GM12872 (cell line): ENCODE measurements around the gene CADPS.

Experiments used
- CTCF ChIP-seq: IDR thresholded peaks from 3 replicates; pipeline ENCODE4 v1.5.1; 2011; ENCODE audit warnings: low read depth, mild to moderate bottlenecking, low read length, moderate library complexity; ENCODE audit not compliant: insufficient read depth

The CADPS gene

DNA sequence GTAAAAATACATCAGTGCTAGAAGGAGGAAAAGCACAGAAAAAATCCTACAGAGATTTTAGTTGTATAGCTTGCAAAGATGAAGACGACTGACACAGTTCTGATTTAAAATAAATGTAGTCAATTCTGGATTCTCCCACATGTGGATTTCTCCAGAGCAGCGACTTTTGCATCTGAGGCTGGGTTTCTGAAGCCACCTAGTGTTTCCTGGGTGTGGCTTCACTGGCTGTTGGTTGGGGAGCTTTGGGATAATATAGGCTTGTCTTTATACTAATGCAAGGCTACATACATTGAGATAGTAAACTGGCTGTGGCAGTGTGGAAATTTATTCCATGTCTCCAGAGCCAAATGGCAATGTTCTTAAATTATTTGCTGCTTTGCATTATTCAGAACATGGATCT is 343.7 kb downstream of the CADPS start:
- no peak for TF ChIP-seq CTCF

DNA sequence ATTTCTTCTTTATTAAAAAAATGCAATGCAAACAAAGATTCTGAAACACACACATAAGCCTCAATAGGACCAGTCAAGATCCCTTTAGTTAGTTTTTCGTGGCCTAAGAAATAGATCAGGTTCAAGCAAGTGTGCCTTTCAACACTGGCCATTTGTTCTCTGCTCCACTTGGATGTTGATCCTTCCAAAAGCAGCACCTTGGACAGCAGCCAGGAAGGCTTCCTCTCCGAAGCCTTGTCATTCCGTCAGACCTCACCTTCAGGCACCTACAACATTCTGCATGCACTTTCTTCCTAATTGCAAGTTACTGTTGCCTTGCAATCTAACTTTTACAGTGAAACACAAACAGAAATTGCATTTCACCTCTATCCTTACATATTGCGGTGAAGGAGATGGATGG is 346.0 kb downstream of the CADPS start:
- no peak for TF ChIP-seq CTCF

DNA sequence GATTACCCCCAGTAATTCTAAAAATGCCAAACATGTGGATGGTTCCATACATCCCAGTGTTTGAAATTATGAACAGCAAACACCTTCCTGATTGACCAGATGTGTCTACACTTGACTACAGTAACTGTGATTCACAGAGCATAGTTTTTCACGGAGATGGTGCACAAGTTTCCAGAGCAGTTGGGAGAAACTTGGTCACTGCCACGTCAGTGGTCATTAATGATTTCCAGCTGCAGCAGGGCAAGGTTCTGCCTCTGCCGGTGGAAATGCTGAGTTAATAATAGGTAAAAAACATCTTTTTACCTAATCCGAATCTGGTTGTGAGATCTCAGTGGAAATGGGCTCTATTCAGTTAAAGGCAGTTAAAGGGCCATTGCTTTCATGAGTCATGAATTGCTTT is 347.7 kb downstream of the CADPS start:
- TF ChIP-seq CTCF, result no peak

GRCh38 chr3:62525281-62525680 is 349.9 kb downstream of the CADPS start:
- TF ChIP-seq CTCF, result no peak

- no peak for TF ChIP-seq CTCF
Observed at GRCh38 chr3:62523672-62524071, 351.5 kb downstream of the CADPS start.

DNA sequence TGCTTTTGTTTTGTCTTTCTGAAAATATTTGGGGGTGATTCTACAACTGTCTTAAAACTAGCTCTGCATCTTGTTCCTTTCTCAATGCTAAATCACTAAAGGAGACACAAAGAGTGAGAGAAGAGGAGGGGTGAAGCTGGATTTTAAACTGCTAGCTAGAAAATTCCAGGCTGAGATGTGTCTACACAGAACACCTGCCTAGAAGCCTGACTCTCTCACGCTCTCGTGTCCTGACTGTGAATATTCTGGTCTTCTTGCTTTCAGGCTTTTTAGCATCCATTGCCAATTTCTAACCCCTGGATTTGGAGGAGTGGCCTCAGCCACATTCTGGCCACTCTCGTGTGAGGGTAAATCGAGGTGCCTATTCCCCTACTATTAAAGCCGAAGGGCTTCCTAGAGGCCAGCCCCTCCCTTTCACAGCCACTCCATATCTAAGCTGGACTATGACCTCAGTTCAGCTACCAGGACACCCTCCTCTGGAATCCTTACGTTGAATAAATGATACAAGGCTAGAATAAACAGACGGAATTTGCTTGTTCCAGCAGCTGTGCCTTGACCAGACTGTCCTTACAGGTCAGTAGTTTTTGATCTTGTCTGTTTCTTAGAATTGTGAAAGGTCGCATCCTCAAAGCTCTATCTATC is 353.6 kb downstream of the CADPS start:
- no peak for TF ChIP-seq CTCF

DNA sequence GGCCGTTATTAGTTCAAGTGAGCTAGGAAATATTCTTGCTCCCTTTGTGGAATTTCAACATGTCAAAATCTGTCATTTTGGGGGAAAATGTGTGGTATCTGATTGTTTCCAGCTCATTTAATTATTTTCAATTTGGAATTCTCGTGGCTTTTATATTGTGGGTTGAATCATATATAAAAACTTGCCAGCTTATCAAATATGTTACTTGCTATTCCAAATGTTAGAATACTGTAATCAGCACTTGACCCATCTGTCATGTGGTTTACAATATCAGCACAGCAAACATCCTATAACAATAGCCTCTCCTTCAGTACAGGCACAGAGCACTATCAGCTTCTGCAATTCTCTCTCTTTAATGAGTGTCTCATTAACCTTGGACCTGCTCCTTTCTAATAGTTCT is 371.7 kb downstream of the CADPS start:
- no peak for TF ChIP-seq CTCF
